HCT116 (cell line): Measurements from ENCODE around the gene ARHGAP33. TPM values are rescaled to one million over a fixed set of nuclear protein-coding genes. Genes with fewer than 3 reads are reported as not detected.
A peak's percentile ranks its signal among the peaks of the same experiment; 100 is the strongest.

Source experiments
- ATAC-seq: fragments of 200-7000 bp; cut with Tn5 transposase; 2 replicates; pipeline ENCODE4 v1.9.1; 2020; ENCODE audit warnings: mild to moderate bottlenecking, moderate library complexity
- BruUV-seq: library from RNA; stranded (reverse); fragments of 400-500 nt; replicated peaks from 2 replicates; lab custom pipeline; 2021; lab: Mats Ljungman, UMichigan
- CTCF ChIA-PET: fragments of 300-600 bp; sonication (Branson Sonifier 250); formaldehyde crosslinking; loops from one replicate; lab custom pipeline; 2021; ENCODE audit warnings: antibody characterized with exemption; lab: Charles Lee
- POLR2A ChIA-PET: fragments of 300-600, 350-600 bp; sonication (Branson Sonifier 250); formaldehyde crosslinking; loops from one replicate; lab custom pipeline; 2021; ENCODE audit warnings: antibody characterized with exemption; lab: Charles Lee
- RAD21 ChIA-PET, 2 experiments: fragments of 300-600 bp; sonication (Branson Sonifier 250); formaldehyde crosslinking; loops; one replicate each; lab custom pipeline; 2023; ENCODE audit warnings: low total read pairs in 2 of 2; ENCODE audit not compliant: uncharacterized antibody in 2 of 2, unreplicated experiment in 2 of 2, low non-redundant PET in 1 of 2; lab: Charles Lee
- DNase-seq: peaks from one replicate; pipeline ENCODE4 v3.0.0-alpha.2; 2010; ENCODE audit warnings: low read depth, low spot score
- H2AFZ ChIP-seq: fragments of 200-600 bp; shearing (Covaris generic), sonication (generic); 2 replicates; pipeline ENCODE4 v1.6.1; 2017; ENCODE audit warnings: low read depth, mixed run types, mixed read lengths, antibody characterized with exemption, low read length; ENCODE audit not compliant: poor library complexity, severe bottlenecking
- H3K27ac ChIP-seq: 2 replicates; pipeline ENCODE4 v1.5.1; 2012; ENCODE audit warnings: low read depth, low read length
- H3K27me3 ChIP-seq: fragments of 200-600 bp; sonication (generic); 2 replicates; pipeline ENCODE4 v1.6.1; 2016; ENCODE audit warnings: mixed run types, low read length, mixed read lengths; ENCODE audit not compliant: insufficient read depth
- H3K36me3 ChIP-seq, 2 experiments: fragments of 200-500 bp in 1 of 2; fragments of 200-600 bp in 1 of 2; sonication (Bioruptor generic) in 1 of 2; sonication (generic) in 1 of 2; 2 replicates each; pipeline versions ENCODE4 v1.5.1 to v1.6.1; 2014 to 2016; ENCODE audit warnings: low read length in 2 of 2, inconsistent platforms in 1 of 2, mixed read lengths in 1 of 2, mixed run types in 1 of 2; ENCODE audit not compliant: insufficient read depth in 2 of 2, control insufficient read depth in 1 of 2
- H3K4me1 ChIP-seq, 2 experiments: fragments of 200-600 bp in 1 of 2; sonication (generic) in 1 of 2; 2 replicates each; pipeline versions ENCODE4 v1.5.1 to v1.6.1; 2012 to 2017; ENCODE audit warnings: low read length in 2 of 2, inconsistent platforms in 1 of 2, mild to moderate bottlenecking in 1 of 2, mixed read lengths in 1 of 2, mixed run types in 1 of 2, moderate library complexity in 1 of 2; ENCODE audit not compliant: insufficient read depth in 2 of 2, control insufficient read depth in 1 of 2
- H3K4me2 ChIP-seq: fragments of 200-600 bp; sonication (generic); 2 replicates; pipeline ENCODE4 v1.6.1; 2017; ENCODE audit warnings: mixed run types, low read length, mixed read lengths
- H3K4me3 ChIP-seq, 2 experiments: fragments of 200-600 bp in 1 of 2; sonication (generic) in 1 of 2; replicated peaks in 1 of 2; 2 replicates each; pipeline ENCODE4 v1.5.1; 2011 to 2016; ENCODE audit warnings: low read length in 2 of 2, control low read depth in 1 of 2, low read depth in 1 of 2, mild to moderate bottlenecking in 1 of 2, mixed read lengths in 1 of 2, mixed run types in 1 of 2
- H3K79me2 ChIP-seq: fragments of 200-600 bp; sonication (generic); 2 replicates; pipeline ENCODE4 v1.6.1; 2017; ENCODE audit warnings: mild to moderate bottlenecking, mixed run types, low read length, moderate library complexity, mixed read lengths; ENCODE audit not compliant: insufficient read depth
- H3K9ac ChIP-seq: fragments of 200-600 bp; sonication (generic); 2 replicates; pipeline ENCODE4 v1.6.1; 2016; ENCODE audit warnings: low read length, mixed read lengths
- H3K9me2 ChIP-seq: fragments of 200-600 bp; sonication (generic), shearing (Covaris generic); 2 replicates; pipeline ENCODE4 v1.6.1; 2017; ENCODE audit warnings: mixed run types, mild to moderate bottlenecking, moderate library complexity; ENCODE audit not compliant: insufficient read depth
- H3K9me3 ChIP-seq, 2 experiments: fragments of 200-500 bp in 1 of 2; fragments of 200-600 bp in 1 of 2; sonication (Bioruptor generic) in 1 of 2; sonication (generic) in 1 of 2; 2 replicates each; pipeline ENCODE4 v1.6.1; 2014 to 2017; ENCODE audit warnings: low read length in 2 of 2, mixed read lengths in 2 of 2, inconsistent platforms in 1 of 2, low read depth in 1 of 2, mild to moderate bottlenecking in 1 of 2, mixed run types in 1 of 2, moderate library complexity in 1 of 2; ENCODE audit not compliant: control insufficient read depth in 1 of 2, insufficient read depth in 1 of 2
- H4K20me1 ChIP-seq: fragments of 200-600 bp; sonication (generic), shearing (Covaris generic); 2 replicates; pipeline ENCODE4 v1.6.1; 2017; ENCODE audit warnings: mixed run types, mild to moderate bottlenecking, moderate library complexity; ENCODE audit not compliant: insufficient read depth
- CBX3 ChIP-seq: IDR thresholded peaks from 2 replicates; pipeline ENCODE4 v1.6.1; 2012; ENCODE audit warnings: low read depth
- CEBPB ChIP-seq: IDR thresholded peaks from 2 replicates; pipeline ENCODE4 v1.6.1; 2012; ENCODE audit warnings: low read depth
- EGR1 ChIP-seq: IDR thresholded peaks from 2 replicates; pipeline ENCODE4 v1.6.1; 2012; ENCODE audit warnings: low read depth
- EZH2 ChIP-seq: fragments of 200-600 bp; sonication (generic); IDR thresholded peaks from 2 replicates; pipeline ENCODE4 v1.6.1; 2017; ENCODE audit warnings: antibody characterized with exemption, mixed run types
- EZH2phosphoT487 ChIP-seq: fragments of 200-600 bp; IDR thresholded peaks from 2 replicates; pipeline ENCODE4 v1.6.1; 2018; ENCODE audit warnings: antibody characterized with exemption, borderline replicate concordance
- JUND ChIP-seq: IDR thresholded peaks from 2 replicates; pipeline ENCODE4 v1.6.1; 2012
- RAD21 ChIP-seq: IDR thresholded peaks from 2 replicates; pipeline ENCODE4 v1.6.1; 2012; ENCODE audit warnings: low read depth, mild to moderate bottlenecking
- SIN3A ChIP-seq: IDR thresholded peaks from 2 replicates; pipeline ENCODE4 v1.6.1; 2012; ENCODE audit warnings: low read depth
- SP1 ChIP-seq: IDR thresholded peaks from 2 replicates; pipeline ENCODE4 v1.6.1; 2012; ENCODE audit warnings: low read depth
- SRF ChIP-seq: IDR thresholded peaks from 2 replicates; pipeline ENCODE4 v1.6.1; 2012; ENCODE audit warnings: low read depth
- TCF7L2 ChIP-seq: IDR thresholded peaks from 2 replicates; pipeline ENCODE4 v1.7.0; 2011; ENCODE audit warnings: borderline replicate concordance, inconsistent platforms; ENCODE audit not compliant: insufficient read depth, insufficient read length; ENCODE audit errors: extremely low read depth
- YY1 ChIP-seq: IDR thresholded peaks from 2 replicates; pipeline ENCODE4 v1.6.1; 2011; ENCODE audit warnings: low read length, low read depth, moderate library complexity, mild to moderate bottlenecking; ENCODE audit not compliant: insufficient replicate concordance; ENCODE audit errors: extremely low read depth
- ZFX ChIP-seq: fragments of 450-650 bp; IDR thresholded peaks from 2 replicates; pipeline ENCODE4 v1.6.1; 2017
- intact Hi-C: fragments of 100-400 bp; cut with micrococcal nuclease; formaldehyde crosslinking; loops from 2 replicates; pipeline ENCODE4 v1.10.0; 2022
- total RNA-seq: library from RNA; stranded (reverse); gene quantifications from one replicate; pipeline ENCODE4 v1.2.1, GENCODE V29; 2021; ENCODE audit not compliant: unreplicated experiment
- TF ChIP-seq, protein P1 (sequence below): IDR thresholded peaks from 2 replicates; pipeline ENCODE4 v1.6.1; 2012
- TF ChIP-seq, protein P2 (sequence below): IDR thresholded peaks from 2 replicates; pipeline ENCODE4 v1.6.1; 2011; ENCODE audit warnings: mild to moderate bottlenecking, low read length, moderate library complexity; ENCODE audit not compliant: insufficient replicate concordance; ENCODE audit errors: extremely low read depth
- TF ChIP-seq, protein P3 (sequence below): IDR thresholded peaks from 2 replicates; pipeline ENCODE4 v1.6.1; 2012; ENCODE audit warnings: low read depth
- TF ChIP-seq, protein P4 (sequence below), 3 experiments: fragments of 200-600 bp in 1 of 3; sonication (generic) in 1 of 3; IDR thresholded peaks in 2 of 3; conservative IDR thresholded peaks in 1 of 3; 2 replicates each; pipeline ENCODE4 v1.5.1; 2012 to 2017; ENCODE audit warnings: low read depth in 2 of 3, low read length in 2 of 3, antibody characterized with exemption in 1 of 3, borderline replicate concordance in 1 of 3, control low read depth in 1 of 3, mild to moderate bottlenecking in 1 of 3, mixed read lengths in 1 of 3, mixed run types in 1 of 3, moderate library complexity in 1 of 3; ENCODE audit not compliant: insufficient read depth in 1 of 3
- TF ChIP-seq, protein P5 (sequence below): IDR thresholded peaks from 2 replicates; pipeline ENCODE4 v1.6.1; 2012

ARHGAP33 gene
- total RNA-seq, 1 experiment from 2014 or later = 30.2 TPM

DNA sequence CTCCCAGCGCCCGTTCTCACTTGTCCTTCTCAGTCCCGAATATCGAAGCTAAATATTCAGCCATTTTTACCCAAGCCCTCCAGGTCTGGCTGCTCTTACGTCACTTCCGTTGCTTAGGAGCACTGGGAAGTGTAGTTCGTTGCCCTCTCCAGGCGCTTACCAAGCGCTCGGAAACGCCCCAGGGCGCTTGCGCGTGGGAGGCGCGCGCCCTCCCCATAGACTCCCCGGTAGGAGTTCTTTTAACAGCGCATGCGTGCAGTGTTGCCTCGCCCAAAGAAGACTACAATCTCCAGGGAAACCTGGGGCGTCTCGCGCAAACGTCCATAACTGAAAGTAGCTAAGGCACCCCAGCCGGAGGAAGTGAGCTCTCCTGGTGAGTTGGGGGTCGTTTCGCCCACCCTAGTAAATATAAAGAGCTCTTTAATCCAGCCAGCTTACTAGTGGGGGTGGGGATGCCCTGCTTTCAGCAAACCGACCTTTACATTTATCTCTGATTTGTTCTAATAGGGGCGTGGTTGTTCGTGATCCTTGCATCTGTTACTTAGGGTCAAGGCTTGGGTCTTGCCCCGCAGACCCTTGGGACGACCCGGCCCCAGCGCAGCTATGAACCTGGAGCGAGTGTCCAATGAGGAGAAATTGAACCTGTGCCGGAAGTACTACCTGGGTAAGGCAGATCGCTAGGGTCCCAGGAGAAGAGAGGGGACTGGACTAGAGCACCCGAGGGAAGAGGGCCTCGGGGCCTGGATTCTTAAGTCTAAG, 29.9 kb upstream of the ARHGAP33 start, which contains the start of the genes PSENEN and U2AF1L4:
TSS of gene PSENEN (plus strand) at position 324 of the 759 bp plus-strand sequence. CDS start at position 604, 280 bp downstream.
TSS of gene U2AF1L4 (minus strand) at position 91 of the 759 bp plus-strand sequence. CDS start at position 64, 27 bp downstream.
- CTCF ChIA-PET = interaction anchor here (0.9 to 2.2 kb wide), 3 partner anchors 43 to 187 kb away, joined by 3 to 6 read pairs (median 3); no protein-coding TSS in a partner anchor
- intact Hi-C loops = no loop called here
- TF ChIP-seq JUND (no peak), CEBPB (no peak), CBX3 (no peak), YY1 (peak; percentile 85), RAD21 (no peak), TCF7L2 (no peak), SP1 (peak; percentile 52; the same call in 1 of the 2 replicates), EGR1 (peak; percentile 86), EZH2phosphoT487 (no peak), EZH2 (no peak), SIN3A (0 out of 2 replicates have a peak, but pooled peaks have one; percentile 51), SRF (no peak), ZFX (no peak)
- TF ChIP-seq, protein P1, sequence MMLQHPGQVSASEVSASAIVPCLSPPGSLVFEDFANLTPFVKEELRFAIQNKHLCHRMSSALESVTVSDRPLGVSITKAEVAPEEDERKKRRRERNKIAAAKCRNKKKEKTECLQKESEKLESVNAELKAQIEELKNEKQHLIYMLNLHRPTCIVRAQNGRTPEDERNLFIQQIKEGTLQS = no peak
- TF ChIP-seq, protein P2, sequence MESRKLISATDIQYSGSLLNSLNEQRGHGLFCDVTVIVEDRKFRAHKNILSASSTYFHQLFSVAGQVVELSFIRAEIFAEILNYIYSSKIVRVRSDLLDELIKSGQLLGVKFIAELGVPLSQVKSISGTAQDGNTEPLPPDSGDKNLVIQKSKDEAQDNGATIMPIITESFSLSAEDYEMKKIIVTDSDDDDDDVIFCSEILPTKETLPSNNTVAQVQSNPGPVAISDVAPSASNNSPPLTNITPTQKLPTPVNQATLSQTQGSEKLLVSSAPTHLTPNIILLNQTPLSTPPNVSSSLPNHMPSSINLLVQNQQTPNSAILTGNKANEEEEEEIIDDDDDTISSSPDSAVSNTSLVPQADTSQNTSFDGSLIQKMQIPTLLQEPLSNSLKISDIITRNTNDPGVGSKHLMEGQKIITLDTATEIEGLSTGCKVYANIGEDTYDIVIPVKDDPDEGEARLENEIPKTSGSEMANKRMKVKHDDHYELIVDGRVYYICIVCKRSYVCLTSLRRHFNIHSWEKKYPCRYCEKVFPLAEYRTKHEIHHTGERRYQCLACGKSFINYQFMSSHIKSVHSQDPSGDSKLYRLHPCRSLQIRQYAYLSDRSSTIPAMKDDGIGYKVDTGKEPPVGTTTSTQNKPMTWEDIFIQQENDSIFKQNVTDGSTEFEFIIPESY = no peak
- TF ChIP-seq, protein P3, sequence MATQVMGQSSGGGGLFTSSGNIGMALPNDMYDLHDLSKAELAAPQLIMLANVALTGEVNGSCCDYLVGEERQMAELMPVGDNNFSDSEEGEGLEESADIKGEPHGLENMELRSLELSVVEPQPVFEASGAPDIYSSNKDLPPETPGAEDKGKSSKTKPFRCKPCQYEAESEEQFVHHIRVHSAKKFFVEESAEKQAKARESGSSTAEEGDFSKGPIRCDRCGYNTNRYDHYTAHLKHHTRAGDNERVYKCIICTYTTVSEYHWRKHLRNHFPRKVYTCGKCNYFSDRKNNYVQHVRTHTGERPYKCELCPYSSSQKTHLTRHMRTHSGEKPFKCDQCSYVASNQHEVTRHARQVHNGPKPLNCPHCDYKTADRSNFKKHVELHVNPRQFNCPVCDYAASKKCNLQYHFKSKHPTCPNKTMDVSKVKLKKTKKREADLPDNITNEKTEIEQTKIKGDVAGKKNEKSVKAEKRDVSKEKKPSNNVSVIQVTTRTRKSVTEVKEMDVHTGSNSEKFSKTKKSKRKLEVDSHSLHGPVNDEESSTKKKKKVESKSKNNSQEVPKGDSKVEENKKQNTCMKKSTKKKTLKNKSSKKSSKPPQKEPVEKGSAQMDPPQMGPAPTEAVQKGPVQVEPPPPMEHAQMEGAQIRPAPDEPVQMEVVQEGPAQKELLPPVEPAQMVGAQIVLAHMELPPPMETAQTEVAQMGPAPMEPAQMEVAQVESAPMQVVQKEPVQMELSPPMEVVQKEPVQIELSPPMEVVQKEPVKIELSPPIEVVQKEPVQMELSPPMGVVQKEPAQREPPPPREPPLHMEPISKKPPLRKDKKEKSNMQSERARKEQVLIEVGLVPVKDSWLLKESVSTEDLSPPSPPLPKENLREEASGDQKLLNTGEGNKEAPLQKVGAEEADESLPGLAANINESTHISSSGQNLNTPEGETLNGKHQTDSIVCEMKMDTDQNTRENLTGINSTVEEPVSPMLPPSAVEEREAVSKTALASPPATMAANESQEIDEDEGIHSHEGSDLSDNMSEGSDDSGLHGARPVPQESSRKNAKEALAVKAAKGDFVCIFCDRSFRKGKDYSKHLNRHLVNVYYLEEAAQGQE = no peak
- TF ChIP-seq, protein P4, sequence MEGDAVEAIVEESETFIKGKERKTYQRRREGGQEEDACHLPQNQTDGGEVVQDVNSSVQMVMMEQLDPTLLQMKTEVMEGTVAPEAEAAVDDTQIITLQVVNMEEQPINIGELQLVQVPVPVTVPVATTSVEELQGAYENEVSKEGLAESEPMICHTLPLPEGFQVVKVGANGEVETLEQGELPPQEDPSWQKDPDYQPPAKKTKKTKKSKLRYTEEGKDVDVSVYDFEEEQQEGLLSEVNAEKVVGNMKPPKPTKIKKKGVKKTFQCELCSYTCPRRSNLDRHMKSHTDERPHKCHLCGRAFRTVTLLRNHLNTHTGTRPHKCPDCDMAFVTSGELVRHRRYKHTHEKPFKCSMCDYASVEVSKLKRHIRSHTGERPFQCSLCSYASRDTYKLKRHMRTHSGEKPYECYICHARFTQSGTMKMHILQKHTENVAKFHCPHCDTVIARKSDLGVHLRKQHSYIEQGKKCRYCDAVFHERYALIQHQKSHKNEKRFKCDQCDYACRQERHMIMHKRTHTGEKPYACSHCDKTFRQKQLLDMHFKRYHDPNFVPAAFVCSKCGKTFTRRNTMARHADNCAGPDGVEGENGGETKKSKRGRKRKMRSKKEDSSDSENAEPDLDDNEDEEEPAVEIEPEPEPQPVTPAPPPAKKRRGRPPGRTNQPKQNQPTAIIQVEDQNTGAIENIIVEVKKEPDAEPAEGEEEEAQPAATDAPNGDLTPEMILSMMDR (IDR thresholded peaks at IDR 0.05 in 2 of 3, conservative IDR thresholded peaks at IDR 0.05 in 1 of 3; ENCODE audit: borderline replicate concordance in 1 of 3, insufficient read depth in 1 of 3, low read depth in 2 of 3, low read length in 2 of 3) = no peak
- TF ChIP-seq, protein P5, sequence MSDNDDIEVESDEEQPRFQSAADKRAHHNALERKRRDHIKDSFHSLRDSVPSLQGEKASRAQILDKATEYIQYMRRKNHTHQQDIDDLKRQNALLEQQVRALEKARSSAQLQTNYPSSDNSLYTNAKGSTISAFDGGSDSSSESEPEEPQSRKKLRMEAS = no peak

More for the DNA sequence above, 29.9 kb upstream of the ARHGAP33 start, which contains the start of the genes PSENEN and U2AF1L4:
- H3K36me3 ChIP-seq = no peaks in the 10 kb centered on the region; a peak in 1 of 4 replicates
- peak within 1 kb of the TSS; percentile 93 to 99 for H3K4me3 ChIP-seq
- peaks cover 29 to 36% of the 10 kb centered on the region in 2 experiments for H3K4me1 ChIP-seq
- peak; percentile 99 for DNase-seq
- H3K4me2 ChIP-seq = peak within 1 kb of the TSS; percentile 99
- H4K20me1 ChIP-seq = no peaks in the 10 kb centered on the region
- H3K27me3 ChIP-seq = no peaks in the 10 kb centered on the region
- H3K79me2 ChIP-seq = peaks cover 19% of the 10 kb centered on the region
- H3K9ac ChIP-seq = peak within 1 kb of the TSS; percentile 82
- POLR2A ChIA-PET = interaction anchor here (0.6 to 1.7 kb wide), 9 partner anchors 10 to 124 kb away, joined by 3 to 7 read pairs (median 4); partner anchors contain the start of gene COX6B1
- peak within 1 kb of the TSS; percentile 78 for H3K27ac ChIP-seq
- H3K9me3 ChIP-seq = no peaks in the 10 kb centered on the region
- BruUV-seq = TSS peak; percentile 70
- no peak within 1 kb of the TSS for H2AFZ ChIP-seq
- no peaks in the 10 kb centered on the region for H3K9me2 ChIP-seq
- ATAC-seq = peak; percentile 71
- RAD21 ChIA-PET = interaction anchor here in 1 of 2 experiments (0.7 to 1.7 kb wide), 2 partner anchors 74 to 188 kb away, joined by 4 to 6 read pairs; no protein-coding TSS in a partner anchor
